Keratinocyte (primary cell): ENCODE data around the gene FOXD3. TPM values are rescaled to one million over a fixed set of nuclear protein-coding genes. Genes with fewer than 3 reads are reported as not detected.

Experiments
- DNase-seq: peaks from one replicate; pipeline ENCODE4 v3.0.0-alpha.2; 2011; ENCODE audit warnings: low read depth, missing footprints, low spot score
- FAIRE-seq: peaks from 2 replicates; lab custom pipeline; 2011; peaks lifted over from hg19 to GRCh38; lab: Jason Lieb, UNC
- H2AFZ ChIP-seq: 2 replicates; pipeline ENCODE4 v1.6.0; 2012; ENCODE audit warnings: low read length, control low read depth, inconsistent platforms; ENCODE audit not compliant: control insufficient read depth
- H3K27ac ChIP-seq: 2 replicates; pipeline ENCODE4 v1.5.1; 2011; ENCODE audit warnings: low read length; ENCODE audit not compliant: control insufficient read depth, insufficient read depth
- H3K27me3 ChIP-seq: 3 replicates; pipeline ENCODE4 v1.6.0; 2011; ENCODE audit warnings: low read length; ENCODE audit not compliant: control insufficient read depth, insufficient read depth; ENCODE audit errors: extremely low read depth
- H3K36me3 ChIP-seq, 2 experiments: 2 replicates in 1 of 2; 3 replicates in 1 of 2; pipeline ENCODE4 v1.5.1; 2011; ENCODE audit warnings: low read length in 2 of 2, mild to moderate bottlenecking in 1 of 2; ENCODE audit not compliant: control insufficient read depth in 2 of 2, insufficient read depth in 2 of 2; ENCODE audit errors: extremely low read depth in 1 of 2
- H3K4me1 ChIP-seq: 3 replicates; pipeline ENCODE4 v1.5.1; 2011; ENCODE audit warnings: low read length; ENCODE audit not compliant: control insufficient read depth, insufficient read depth; ENCODE audit errors: extremely low read depth
- H3K4me2 ChIP-seq: 3 replicates; pipeline ENCODE4 v1.6.0; 2011; ENCODE audit warnings: low read depth, low read length; ENCODE audit not compliant: control insufficient read depth, insufficient read depth; ENCODE audit errors: extremely low read depth
- H3K4me3 ChIP-seq, 3 experiments: fragments of 200-600 bp in 1 of 3; sonication (generic) in 1 of 3; 2 replicates in 2 of 3; 3 replicates in 1 of 3; pipeline ENCODE4 v1.5.1; 2011 to 2016; ENCODE audit warnings: low read length in 3 of 3, mild to moderate bottlenecking in 3 of 3, control low read depth in 2 of 3, inconsistent platforms in 1 of 3, low read depth in 1 of 3, mixed read lengths in 1 of 3, mixed run types in 1 of 3, moderate library complexity in 1 of 3; ENCODE audit not compliant: control insufficient read depth in 2 of 3, insufficient read depth in 2 of 3; ENCODE audit errors: extremely low read depth in 1 of 3
- H3K79me2 ChIP-seq: 2 replicates; pipeline ENCODE4 v1.6.0; 2012; ENCODE audit warnings: low read length; ENCODE audit not compliant: control insufficient read depth, insufficient read depth
- H3K9ac ChIP-seq: 3 replicates; pipeline ENCODE4 v1.6.0; 2011; ENCODE audit warnings: low read length; ENCODE audit not compliant: control insufficient read depth, insufficient read depth; ENCODE audit errors: extremely low read depth
- H3K9me1 ChIP-seq: 3 replicates; pipeline ENCODE4 v1.6.0; 2011; ENCODE audit warnings: low read length; ENCODE audit not compliant: control insufficient read depth, insufficient read depth; ENCODE audit errors: extremely low read depth
- H3K9me3 ChIP-seq: 2 replicates; pipeline ENCODE4 v1.5.1; 2012; ENCODE audit warnings: low read depth, low read length; ENCODE audit not compliant: control insufficient read depth
- H4K20me1 ChIP-seq: 3 replicates; pipeline ENCODE4 v1.6.0; 2011; ENCODE audit warnings: low read length; ENCODE audit not compliant: control insufficient read depth, insufficient read depth; ENCODE audit errors: extremely low read depth
- EZH2 ChIP-seq: IDR thresholded peaks from one replicate; pipeline ENCODE4 v1.6.1; 2012; ENCODE audit warnings: inconsistent platforms, mild to moderate bottlenecking, low read length, moderate library complexity
- dilution Hi-C: fragments of 300-500 bp; cut with MboI; formaldehyde crosslinking; loops from one replicate; pipeline ENCODE4 v1.7.0; 2020; ENCODE audit warnings: low sequenced_read_pairs; ENCODE audit not compliant: extremely low pct_ligation_motif_present
- polyA plus RNA-seq, 5 experiments: library from polyadenylated mRNA; depleted of rRNA in 3 of 5; stranded (reverse) in 3 of 5; stranded (forward) in 1 of 5; unstranded in 1 of 5; fragments of >200 nt; gene quantifications; 1 replicate in 1 of 5; 2 replicates in 3 of 5; 3 replicates in 1 of 5; pipeline versions ENCODE4 v1.2.1 to v1.2.3, GENCODE V29; 2011 to 2012; ENCODE audit warnings: missing spikeins in 2 of 5, low read depth in 1 of 5, low replicate concordance in 1 of 5
- TF ChIP-seq, protein P1 (sequence below), 3 experiments: IDR thresholded peaks in 1 of 3; conservative IDR thresholded peaks in 1 of 3; optimal IDR thresholded peaks in 1 of 3; 2 replicates in 2 of 3; 3 replicates in 1 of 3; pipeline versions ENCODE3 to v1.5.1; 2011; ENCODE audit warnings: low read length in 3 of 3, mild to moderate bottlenecking in 3 of 3, moderate library complexity in 2 of 3, control low read depth in 1 of 3, inconsistent platforms in 1 of 3; ENCODE audit not compliant: insufficient read depth in 2 of 3; ENCODE audit errors: extremely low read depth in 1 of 3

FOXD3 gene
- polyA plus RNA-seq, 1 donor (not counting 4 experiments of a cell fraction or from before 2014, with no cell fraction given) = not detected

DNA sequence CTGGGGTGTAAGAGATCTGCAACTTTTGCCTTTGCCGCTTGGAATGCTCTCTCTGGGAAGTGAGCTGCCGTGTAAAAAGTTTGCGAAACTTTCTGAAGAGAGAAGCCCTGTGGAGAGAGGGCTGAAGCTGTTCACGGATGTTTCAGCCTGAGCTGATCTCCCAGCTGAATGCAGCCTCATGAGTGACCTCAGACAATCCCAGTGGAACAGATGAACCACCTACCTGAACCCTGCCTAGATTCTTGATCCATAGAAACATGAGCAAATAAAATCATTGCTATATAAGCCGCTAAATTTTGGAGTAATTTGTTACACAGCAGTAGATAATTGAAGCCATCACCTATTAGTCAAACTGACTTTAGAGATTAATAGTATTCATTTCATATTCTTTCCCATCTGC, 40.6 kb downstream of the FOXD3 start:
- Histone ChIP-seq H3K79me2 (peaks cover 4% of the 10 kb centered on the region), H3K27ac (no peak overlapping the region), H3K9ac (no peak overlapping the region), H3K9me1 (no peaks in the 10 kb centered on the region), H3K4me2 (no peak overlapping the region), H3K36me3 (no peaks in the 10 kb centered on the region), H3K4me1 (peaks cover 5% of the 10 kb centered on the region), H4K20me1 (no peaks in the 10 kb centered on the region), H2AFZ (no peak overlapping the region), H3K4me3 (no peak overlapping the region), H3K9me3 (no peaks in the 10 kb centered on the region), H3K27me3 (peaks cover 4% of the 10 kb centered on the region)
- no peak for TF ChIP-seq EZH2
- TF ChIP-seq, protein P1, sequence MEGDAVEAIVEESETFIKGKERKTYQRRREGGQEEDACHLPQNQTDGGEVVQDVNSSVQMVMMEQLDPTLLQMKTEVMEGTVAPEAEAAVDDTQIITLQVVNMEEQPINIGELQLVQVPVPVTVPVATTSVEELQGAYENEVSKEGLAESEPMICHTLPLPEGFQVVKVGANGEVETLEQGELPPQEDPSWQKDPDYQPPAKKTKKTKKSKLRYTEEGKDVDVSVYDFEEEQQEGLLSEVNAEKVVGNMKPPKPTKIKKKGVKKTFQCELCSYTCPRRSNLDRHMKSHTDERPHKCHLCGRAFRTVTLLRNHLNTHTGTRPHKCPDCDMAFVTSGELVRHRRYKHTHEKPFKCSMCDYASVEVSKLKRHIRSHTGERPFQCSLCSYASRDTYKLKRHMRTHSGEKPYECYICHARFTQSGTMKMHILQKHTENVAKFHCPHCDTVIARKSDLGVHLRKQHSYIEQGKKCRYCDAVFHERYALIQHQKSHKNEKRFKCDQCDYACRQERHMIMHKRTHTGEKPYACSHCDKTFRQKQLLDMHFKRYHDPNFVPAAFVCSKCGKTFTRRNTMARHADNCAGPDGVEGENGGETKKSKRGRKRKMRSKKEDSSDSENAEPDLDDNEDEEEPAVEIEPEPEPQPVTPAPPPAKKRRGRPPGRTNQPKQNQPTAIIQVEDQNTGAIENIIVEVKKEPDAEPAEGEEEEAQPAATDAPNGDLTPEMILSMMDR (optimal IDR thresholded peaks at IDR 0.05 in 1 of 3, IDR thresholded peaks at IDR 0.05 in 1 of 3, conservative IDR thresholded peaks at IDR 0.05 in 1 of 3; ENCODE audit: extremely low read depth in 1 of 3, insufficient read depth in 2 of 3, low read length in 3 of 3) = no peak
- FAIRE-seq (no peak), DNase-seq (no peak)
- dilution Hi-C loops = no loop called here

DNA sequence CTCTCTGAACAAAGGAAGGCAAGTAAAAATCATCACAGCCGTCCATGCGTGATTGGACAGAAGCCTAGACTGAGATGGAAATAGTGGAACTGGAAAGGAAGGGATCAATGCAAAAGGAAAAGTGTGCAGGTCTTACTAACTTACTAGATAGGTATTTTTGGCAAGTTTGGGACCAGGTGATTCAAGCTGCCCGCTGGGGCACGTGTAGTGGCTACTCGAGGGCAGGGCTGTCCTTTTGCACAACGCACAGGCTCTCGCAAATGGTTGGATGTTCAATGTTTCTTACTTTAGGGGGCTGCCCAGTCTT, 44.5 kb downstream of the FOXD3 start:
- Histone ChIP-seq H3K9ac (no peak overlapping the region), H3K27ac (peak overlapping the region; percentile 20), H3K4me3 (peak overlapping the region; percentile 51 to 94 (median 77)), H3K9me1 (no peaks in the 10 kb centered on the region), H3K9me3 (no peaks in the 10 kb centered on the region), H3K4me1 (peaks cover 8% of the 10 kb centered on the region), H3K36me3 (peaks cover 0 to 2% of the 10 kb centered on the region in 2 experiments), H3K4me2 (peak overlapping the region; percentile 92), H2AFZ (peak overlapping the region; percentile 88), H3K79me2 (peaks cover 7% of the 10 kb centered on the region), H3K27me3 (no peaks in the 10 kb centered on the region), H4K20me1 (no peaks in the 10 kb centered on the region)
- no peak for FAIRE-seq
- dilution Hi-C loops = no loop called here
- no peak for TF ChIP-seq EZH2
- TF ChIP-seq, protein P1 (optimal IDR thresholded peaks at IDR 0.05 in 1 of 3, IDR thresholded peaks at IDR 0.05 in 1 of 3, conservative IDR thresholded peaks at IDR 0.05 in 1 of 3; ENCODE audit: extremely low read depth in 1 of 3, insufficient read depth in 2 of 3, low read length in 3 of 3) = no peak
- no peak for DNase-seq
